GM23338 (cell line): ENCODE results near the gene IL1A. TPM values are rescaled to one million over a fixed set of nuclear protein-coding genes. Genes with fewer than 3 reads are reported as not detected.

Experiments
- ATAC-seq: fragments of 200-7000 bp; cut with Tn5 transposase; 3 replicates; pipeline ENCODE4 v1.9.1; 2020
- DNase-seq: peaks from one replicate; pipeline ENCODE4 v3.0.0-alpha.2; 2015; ENCODE audit warnings: low spot score
- H2AFZ ChIP-seq: fragments of 200-600 bp; sonication (generic); 2 replicates; pipeline ENCODE4 v1.8.0; 2016; ENCODE audit warnings: antibody characterized with exemption, mild to moderate bottlenecking, moderate library complexity
- H3F3A ChIP-seq: fragments of 200-600 bp; sonication (generic); replicated peaks from 2 replicates; pipeline ENCODE4 v1.8.0; 2017; ENCODE audit warnings: antibody characterized with exemption, mixed run types, low read depth
- H3K27ac ChIP-seq: fragments of 200-600 bp; sonication (generic); 2 replicates; pipeline ENCODE4 v1.6.1; 2016; ENCODE audit warnings: low read depth
- H3K27me3 ChIP-seq: fragments of 200-600 bp; sonication (generic); 2 replicates; pipeline ENCODE4 v1.8.0; 2016; ENCODE audit warnings: mild to moderate bottlenecking, mixed run types, moderate library complexity; ENCODE audit not compliant: insufficient read depth
- H3K36me3 ChIP-seq: fragments of 200-600 bp; sonication (generic); 2 replicates; pipeline ENCODE4 v1.8.0; 2016; ENCODE audit warnings: mild to moderate bottlenecking; ENCODE audit not compliant: insufficient read depth
- H3K4me1 ChIP-seq: fragments of 200-600 bp; sonication (generic); 2 replicates; pipeline ENCODE4 v1.8.0; 2016; ENCODE audit warnings: mild to moderate bottlenecking, moderate library complexity; ENCODE audit not compliant: insufficient read depth
- H3K4me2 ChIP-seq: fragments of 200-600 bp; sonication (generic); 2 replicates; pipeline ENCODE4 v1.7.1; 2017; ENCODE audit warnings: mixed run types
- H3K4me3 ChIP-seq: fragments of 200-600 bp; sonication (generic); 2 replicates; pipeline ENCODE4 v1.6.1; 2016; ENCODE audit warnings: mixed run types
- H3K79me2 ChIP-seq: fragments of 200-600 bp; sonication (generic); replicated peaks from 2 replicates; pipeline ENCODE4 v1.8.0; 2017; ENCODE audit warnings: mild to moderate bottlenecking; ENCODE audit not compliant: insufficient read depth
- H3K9me2 ChIP-seq: fragments of 200-600 bp; sonication (generic); 2 replicates; pipeline ENCODE4 v1.8.0; 2017; ENCODE audit not compliant: insufficient read depth
- H4K20me1 ChIP-seq: fragments of 200-600 bp; sonication (generic); replicated peaks from 2 replicates; pipeline ENCODE4 v1.8.0; 2017; ENCODE audit warnings: mild to moderate bottlenecking; ENCODE audit not compliant: insufficient read depth
- H3K27ac Mint-ChIP-seq: 2 replicates; pipeline ENCODE4 v1.8.0; 2020; ENCODE audit warnings: inconsistent platforms, mild to moderate bottlenecking, moderate library complexity, mixed read lengths
- H3K27me3 Mint-ChIP-seq: 3 replicates; pipeline ENCODE4 v1.8.0; 2022; ENCODE audit warnings: low read depth, mild to moderate bottlenecking, moderate library complexity, mixed read lengths, inconsistent platforms; ENCODE audit not compliant: insufficient read depth, poor library complexity
- H3K36me3 Mint-ChIP-seq: 3 replicates; pipeline ENCODE4 v1.8.0; 2021; ENCODE audit warnings: low read depth, mild to moderate bottlenecking, inconsistent platforms, moderate library complexity, mixed read lengths
- H3K4me1 Mint-ChIP-seq: 3 replicates; pipeline ENCODE4 v1.8.0; 2020; ENCODE audit warnings: mild to moderate bottlenecking, inconsistent platforms, mixed read lengths
- H3K4me3 Mint-ChIP-seq: 3 replicates; pipeline ENCODE4 v1.8.0; 2021; ENCODE audit warnings: moderate library complexity, mild to moderate bottlenecking, inconsistent platforms, mixed read lengths
- H3K9me3 Mint-ChIP-seq: 3 replicates; pipeline ENCODE4 v1.8.0; 2020; ENCODE audit warnings: moderate library complexity, mild to moderate bottlenecking, inconsistent platforms, mixed read lengths
- CREB1 ChIP-seq: fragments of 250-450 bp; sonication (Bioruptor Pico); IDR thresholded peaks from 2 replicates; pipeline ENCODE4 v1.5.0; 2020; ENCODE audit warnings: low read depth, mild to moderate bottlenecking, moderate library complexity
- CTCF ChIP-seq, 2 experiments: fragments of 200-600 bp in 1 of 2; sonication (generic) in 1 of 2; conservative IDR thresholded peaks; 2 replicates each; pipeline versions ENCODE4 v1.5.1 to v1.6.1; 2016 to 2017; ENCODE audit warnings: antibody characterized with exemption in 2 of 2, low read depth in 2 of 2, mild to moderate bottlenecking in 2 of 2, moderate library complexity in 1 of 2
- ETS1 ChIP-seq: IDR thresholded peaks from 2 replicates; pipeline ENCODE4 v1.6.1; 2016; ENCODE audit warnings: antibody characterized with exemption
- EZH2 ChIP-seq: fragments of 200-600 bp; sonication (generic); IDR thresholded peaks from one replicate; pipeline ENCODE4 v1.8.0; 2017; ENCODE audit warnings: antibody characterized with exemption, mild to moderate bottlenecking, low read depth; ENCODE audit not compliant: unreplicated experiment
- EZH2phosphoT487 ChIP-seq: fragments of 200-600 bp; sonication (generic); IDR thresholded peaks from one replicate; pipeline ENCODE4 v1.8.1; 2018; ENCODE audit warnings: antibody characterized with exemption; ENCODE audit not compliant: unreplicated experiment
- JUNB ChIP-seq: IDR thresholded peaks from one replicate; pipeline ENCODE4 v1.6.1; 2016; ENCODE audit warnings: antibody characterized with exemption; ENCODE audit not compliant: unreplicated experiment
- NANOG ChIP-seq: IDR thresholded peaks from 2 replicates; pipeline ENCODE4 v1.6.1; 2016; ENCODE audit warnings: antibody characterized with exemption, borderline replicate concordance
- POLR2AphosphoS5 ChIP-seq: IDR thresholded peaks from 2 replicates; pipeline ENCODE4 v1.6.1; 2016; ENCODE audit warnings: antibody characterized with exemption, low read depth
- REST ChIP-seq: IDR thresholded peaks from one replicate; pipeline ENCODE4 v1.6.1; 2018; ENCODE audit warnings: antibody characterized with exemption; ENCODE audit not compliant: unreplicated experiment
- STAT1 ChIP-seq: IDR thresholded peaks from one replicate; pipeline ENCODE4 v1.6.1; 2016; ENCODE audit warnings: antibody characterized with exemption; ENCODE audit not compliant: unreplicated experiment
- ZNF114 ChIP-seq: fragments of 250-450 bp; sonication (Bioruptor Pico); IDR thresholded peaks from 2 replicates; pipeline ENCODE4 v1.5.0; 2020; ENCODE audit warnings: mild to moderate bottlenecking, moderate library complexity
- ZNF331 ChIP-seq: fragments of 250-450 bp; sonication (Bioruptor Pico); IDR thresholded peaks from 2 replicates; pipeline ENCODE4 v1.5.0; 2020; ENCODE audit warnings: low read depth, mild to moderate bottlenecking, moderate library complexity
- polyA plus RNA-seq: library from polyadenylated mRNA; unstranded; fragments of >200 nt; fragmentation: Nextera tagmentation; extraction: Ambion mirVana; gene quantifications from 2 replicates; pipeline ENCODE4 v1.2.1, GENCODE V29; 2016
- total RNA-seq: library from RNA; depleted of rRNA; stranded (reverse); fragments of >200 nt; shearing (Covaris generic); gene quantifications from 2 replicates; pipeline ENCODE4 v1.2.3, GENCODE V29; 2014
- TF ChIP-seq, protein P1 (sequence below): fragments of 250-450 bp; sonication (Bioruptor Pico); IDR thresholded peaks from 2 replicates; pipeline ENCODE4 v1.5.0; 2020; ENCODE audit warnings: mild to moderate bottlenecking, moderate library complexity

IL1A gene
- total and polyA plus RNA-seq, 2 experiments from 2014 or later = 0.65 to 0.73 TPM

GRCh38 chr2:112773556-112773955, 10.7 kb downstream of the IL1A start:
- no peaks in the 10 kb centered on the region for H3K27me3 Mint-ChIP-seq
- no peak overlapping the region for H3K27ac Mint-ChIP-seq

More at GRCh38 chr2:112773556-112773955, 10.7 kb downstream of the IL1A start:
- Histone ChIP-seq H3K79me2 (no peaks in the 10 kb centered on the region), H2AFZ (no peak overlapping the region), H3K27ac (no peak overlapping the region), H3F3A (no peaks in the 10 kb centered on the region), H3K36me3 (no peaks in the 10 kb centered on the region), H3K4me3 (no peak overlapping the region), H3K4me1 (no peaks in the 10 kb centered on the region), H3K4me2 (no peak overlapping the region), H4K20me1 (no peaks in the 10 kb centered on the region), H3K27me3 (no peaks in the 10 kb centered on the region), H3K9me2 (no peaks in the 10 kb centered on the region)
- no peak for TF ChIP-seq ETS1
- TF ChIP-seq EZH2phosphoT487 = no peak
- TF ChIP-seq ZNF331 (CRISPR knock-in tag) = no peak
- TF ChIP-seq JUNB = no peak
- no peak for TF ChIP-seq EZH2
- TF ChIP-seq POLR2AphosphoS5 = no peak
- no peak for TF ChIP-seq NANOG
- no peak for TF ChIP-seq CTCF (conservative IDR thresholded peaks at IDR 0.05; ENCODE audit: low read depth in 2 of 2)
- TF ChIP-seq REST = no peak
- TF ChIP-seq CREB1 (CRISPR knock-in tag) = no peak
- TF ChIP-seq, protein P1, sequence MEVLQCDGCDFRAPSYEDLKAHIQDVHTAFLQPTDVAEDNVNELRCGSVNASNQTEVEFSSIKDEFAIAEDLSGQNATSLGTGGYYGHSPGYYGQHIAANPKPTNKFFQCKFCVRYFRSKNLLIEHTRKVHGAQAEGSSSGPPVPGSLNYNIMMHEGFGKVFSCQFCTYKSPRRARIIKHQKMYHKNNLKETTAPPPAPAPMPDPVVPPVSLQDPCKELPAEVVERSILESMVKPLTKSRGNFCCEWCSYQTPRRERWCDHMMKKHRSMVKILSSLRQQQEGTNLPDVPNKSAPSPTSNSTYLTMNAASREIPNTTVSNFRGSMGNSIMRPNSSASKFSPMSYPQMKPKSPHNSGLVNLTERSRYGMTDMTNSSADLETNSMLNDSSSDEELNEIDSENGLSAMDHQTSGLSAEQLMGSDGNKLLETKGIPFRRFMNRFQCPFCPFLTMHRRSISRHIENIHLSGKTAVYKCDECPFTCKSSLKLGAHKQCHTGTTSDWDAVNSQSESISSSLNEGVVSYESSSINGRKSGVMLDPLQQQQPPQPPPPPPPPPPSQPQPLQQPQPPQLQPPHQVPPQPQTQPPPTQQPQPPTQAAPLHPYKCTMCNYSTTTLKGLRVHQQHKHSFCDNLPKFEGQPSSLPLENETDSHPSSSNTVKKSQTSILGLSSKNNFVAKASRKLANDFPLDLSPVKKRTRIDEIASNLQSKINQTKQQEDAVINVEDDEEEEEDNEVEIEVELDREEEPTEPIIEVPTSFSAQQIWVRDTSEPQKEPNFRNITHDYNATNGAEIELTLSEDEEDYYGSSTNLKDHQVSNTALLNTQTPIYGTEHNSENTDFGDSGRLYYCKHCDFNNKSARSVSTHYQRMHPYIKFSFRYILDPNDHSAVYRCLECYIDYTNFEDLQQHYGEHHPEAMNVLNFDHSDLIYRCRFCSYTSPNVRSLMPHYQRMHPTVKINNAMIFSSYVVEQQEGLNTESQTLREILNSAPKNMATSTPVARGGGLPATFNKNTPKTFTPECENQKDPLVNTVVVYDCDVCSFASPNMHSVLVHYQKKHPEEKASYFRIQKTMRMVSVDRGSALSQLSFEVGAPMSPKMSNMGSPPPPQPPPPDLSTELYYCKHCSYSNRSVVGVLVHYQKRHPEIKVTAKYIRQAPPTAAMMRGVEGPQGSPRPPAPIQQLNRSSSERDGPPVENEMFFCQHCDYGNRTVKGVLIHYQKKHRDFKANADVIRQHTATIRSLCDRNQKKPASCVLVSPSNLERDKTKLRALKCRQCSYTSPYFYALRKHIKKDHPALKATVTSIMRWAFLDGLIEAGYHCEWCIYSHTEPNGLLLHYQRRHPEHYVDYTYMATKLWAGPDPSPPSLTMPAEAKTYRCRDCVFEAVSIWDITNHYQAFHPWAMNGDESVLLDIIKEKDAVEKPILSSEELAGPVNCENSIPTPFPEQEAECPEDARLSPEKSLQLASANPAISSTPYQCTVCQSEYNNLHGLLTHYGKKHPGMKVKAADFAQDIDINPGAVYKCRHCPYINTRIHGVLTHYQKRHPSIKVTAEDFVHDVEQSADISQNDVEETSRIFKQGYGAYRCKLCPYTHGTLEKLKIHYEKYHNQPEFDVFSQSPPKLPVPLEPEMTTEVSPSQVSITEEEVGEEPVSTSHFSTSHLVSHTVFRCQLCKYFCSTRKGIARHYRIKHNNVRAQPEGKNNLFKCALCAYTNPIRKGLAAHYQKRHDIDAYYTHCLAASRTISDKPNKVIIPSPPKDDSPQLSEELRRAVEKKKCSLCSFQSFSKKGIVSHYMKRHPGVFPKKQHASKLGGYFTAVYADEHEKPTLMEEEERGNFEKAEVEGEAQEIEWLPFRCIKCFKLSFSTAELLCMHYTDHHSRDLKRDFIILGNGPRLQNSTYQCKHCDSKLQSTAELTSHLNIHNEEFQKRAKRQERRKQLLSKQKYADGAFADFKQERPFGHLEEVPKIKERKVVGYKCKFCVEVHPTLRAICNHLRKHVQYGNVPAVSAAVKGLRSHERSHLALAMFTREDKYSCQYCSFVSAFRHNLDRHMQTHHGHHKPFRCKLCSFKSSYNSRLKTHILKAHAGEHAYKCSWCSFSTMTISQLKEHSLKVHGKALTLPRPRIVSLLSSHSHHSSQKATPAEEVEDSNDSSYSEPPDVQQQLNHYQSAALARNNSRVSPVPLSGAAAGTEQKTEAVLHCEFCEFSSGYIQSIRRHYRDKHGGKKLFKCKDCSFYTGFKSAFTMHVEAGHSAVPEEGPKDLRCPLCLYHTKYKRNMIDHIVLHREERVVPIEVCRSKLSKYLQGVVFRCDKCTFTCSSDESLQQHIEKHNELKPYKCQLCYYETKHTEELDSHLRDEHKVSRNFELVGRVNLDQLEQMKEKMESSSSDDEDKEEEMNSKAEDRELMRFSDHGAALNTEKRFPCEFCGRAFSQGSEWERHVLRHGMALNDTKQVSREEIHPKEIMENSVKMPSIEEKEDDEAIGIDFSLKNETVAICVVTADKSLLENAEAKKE (CRISPR knock-in tag) = no peak
- no peak for TF ChIP-seq ZNF114
- no peak for TF ChIP-seq STAT1
- Mint-ChIP-seq H3K4me3 (no peak overlapping the region), H3K9me3 (no peaks in the 10 kb centered on the region), H3K4me1 (peaks cover 3% of the 10 kb centered on the region; the same call in 2 of the 3 replicates), H3K36me3 (no peaks in the 10 kb centered on the region)
- DNase-seq (no peak), ATAC-seq (no peak)
